ENCODE data around the gene NTSR1. TPM values are rescaled to one million over a fixed set of nuclear protein-coding genes. Genes with fewer than 3 reads are reported as not detected.

Gene NTSR1
- total and polyA plus RNA-seq, 2 of the 13 experiments (the other 11 are each of a cell fraction or from before 2014, with no cell fraction given), result 0.09 to 0.12 TPM

DNA sequence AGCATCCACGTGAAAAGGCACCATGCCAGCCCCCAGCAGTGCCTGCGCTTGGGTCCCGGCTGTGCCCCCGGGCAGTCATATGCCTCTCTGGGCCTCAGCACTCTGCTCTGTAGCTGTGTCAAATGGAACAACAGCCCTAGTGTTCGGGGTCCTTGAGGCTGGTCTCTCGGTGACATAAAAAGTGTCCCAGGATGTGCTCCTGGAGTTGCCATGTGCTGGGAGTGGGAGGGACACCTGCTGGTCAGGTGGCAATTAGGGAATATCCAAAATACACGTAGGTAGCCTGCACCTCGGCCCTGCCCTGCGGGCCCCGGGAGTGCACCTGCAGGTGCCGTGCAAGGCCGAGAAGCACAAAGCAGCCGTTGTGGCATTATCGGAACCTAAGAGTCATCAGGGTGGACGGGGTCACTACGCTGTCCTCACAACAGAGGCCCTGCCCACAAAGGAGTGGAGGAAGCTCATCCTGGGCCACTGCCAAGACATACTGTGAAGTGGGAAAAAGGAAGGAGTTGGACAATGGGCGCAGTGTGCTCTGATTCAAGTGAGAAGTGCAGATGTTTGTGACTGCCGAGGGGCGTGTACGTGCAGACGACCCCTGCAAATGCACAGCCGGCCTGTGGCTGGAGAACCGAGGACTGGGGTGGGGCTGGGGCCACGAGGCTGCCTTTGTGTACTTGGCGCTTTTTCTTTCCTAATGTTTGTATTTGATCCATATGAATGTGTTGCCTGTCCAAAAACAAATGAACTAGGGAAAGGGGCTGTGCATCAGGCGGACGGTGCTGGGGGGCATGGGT is 41.7 kb upstream of the NTSR1 start (continued):
- TF ChIP-seq, protein P1, sequence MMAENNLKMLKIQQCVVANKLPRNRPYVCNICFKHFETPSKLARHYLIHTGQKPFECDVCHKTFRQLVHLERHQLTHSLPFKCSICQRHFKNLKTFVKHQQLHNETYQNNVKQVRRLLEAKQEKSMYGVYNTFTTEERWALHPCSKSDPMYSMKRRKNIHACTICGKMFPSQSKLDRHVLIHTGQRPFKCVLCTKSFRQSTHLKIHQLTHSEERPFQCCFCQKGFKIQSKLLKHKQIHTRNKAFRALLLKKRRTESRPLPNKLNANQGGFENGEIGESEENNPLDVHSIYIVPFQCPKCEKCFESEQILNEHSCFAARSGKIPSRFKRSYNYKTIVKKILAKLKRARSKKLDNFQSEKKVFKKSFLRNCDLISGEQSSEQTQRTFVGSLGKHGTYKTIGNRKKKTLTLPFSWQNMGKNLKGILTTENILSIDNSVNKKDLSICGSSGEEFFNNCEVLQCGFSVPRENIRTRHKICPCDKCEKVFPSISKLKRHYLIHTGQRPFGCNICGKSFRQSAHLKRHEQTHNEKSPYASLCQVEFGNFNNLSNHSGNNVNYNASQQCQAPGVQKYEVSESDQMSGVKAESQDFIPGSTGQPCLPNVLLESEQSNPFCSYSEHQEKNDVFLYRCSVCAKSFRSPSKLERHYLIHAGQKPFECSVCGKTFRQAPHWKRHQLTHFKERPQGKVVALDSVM (CRISPR knock-in tag; IDR thresholded peaks at IDR 0.05), result 0 out of 2 replicates have a peak, but pooled peaks have one; percentile 39
- no peak for TF ChIP-seq HOXA5 (CRISPR knock-in tag; IDR thresholded peaks at IDR 0.05)
- TF ChIP-seq, protein P2, sequence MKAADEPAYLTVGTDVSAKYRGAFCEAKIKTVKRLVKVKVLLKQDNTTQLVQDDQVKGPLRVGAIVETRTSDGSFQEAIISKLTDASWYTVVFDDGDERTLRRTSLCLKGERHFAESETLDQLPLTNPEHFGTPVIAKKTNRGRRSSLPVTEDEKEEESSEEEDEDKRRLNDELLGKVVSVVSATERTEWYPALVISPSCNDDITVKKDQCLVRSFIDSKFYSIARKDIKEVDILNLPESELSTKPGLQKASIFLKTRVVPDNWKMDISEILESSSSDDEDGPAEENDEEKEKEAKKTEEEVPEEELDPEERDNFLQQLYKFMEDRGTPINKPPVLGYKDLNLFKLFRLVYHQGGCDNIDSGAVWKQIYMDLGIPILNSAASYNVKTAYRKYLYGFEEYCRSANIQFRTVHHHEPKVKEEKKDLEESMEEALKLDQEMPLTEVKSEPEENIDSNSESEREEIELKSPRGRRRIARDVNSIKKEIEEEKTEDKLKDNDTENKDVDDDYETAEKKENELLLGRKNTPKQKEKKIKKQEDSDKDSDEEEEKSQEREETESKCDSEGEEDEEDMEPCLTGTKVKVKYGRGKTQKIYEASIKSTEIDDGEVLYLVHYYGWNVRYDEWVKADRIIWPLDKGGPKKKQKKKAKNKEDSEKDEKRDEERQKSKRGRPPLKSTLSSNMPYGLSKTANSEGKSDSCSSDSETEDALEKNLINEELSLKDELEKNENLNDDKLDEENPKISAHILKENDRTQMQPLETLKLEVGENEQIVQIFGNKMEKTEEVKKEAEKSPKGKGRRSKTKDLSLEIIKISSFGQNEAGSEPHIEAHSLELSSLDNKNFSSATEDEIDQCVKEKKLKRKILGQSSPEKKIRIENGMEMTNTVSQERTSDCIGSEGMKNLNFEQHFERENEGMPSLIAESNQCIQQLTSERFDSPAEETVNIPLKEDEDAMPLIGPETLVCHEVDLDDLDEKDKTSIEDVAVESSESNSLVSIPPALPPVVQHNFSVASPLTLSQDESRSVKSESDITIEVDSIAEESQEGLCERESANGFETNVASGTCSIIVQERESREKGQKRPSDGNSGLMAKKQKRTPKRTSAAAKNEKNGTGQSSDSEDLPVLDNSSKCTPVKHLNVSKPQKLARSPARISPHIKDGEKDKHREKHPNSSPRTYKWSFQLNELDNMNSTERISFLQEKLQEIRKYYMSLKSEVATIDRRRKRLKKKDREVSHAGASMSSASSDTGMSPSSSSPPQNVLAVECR (CRISPR knock-in tag; IDR thresholded peaks at IDR 0.05; ENCODE audit: borderline replicate concordance), result peak; percentile 94
- peak; percentile 83 for TF ChIP-seq BCL6 (CRISPR knock-in tag; IDR thresholded peaks at IDR 0.05)
- peak; percentile 100 for TF ChIP-seq TBX2 (CRISPR knock-in tag; IDR thresholded peaks at IDR 0.05; ENCODE audit: borderline replicate concordance)
- peak; percentile 73; the same call in 1 of the 2 replicates for TF ChIP-seq ZNF572 (CRISPR knock-in tag; IDR thresholded peaks at IDR 0.05)
- no peak for TF ChIP-seq ZNF496 (CRISPR knock-in tag; IDR thresholded peaks at IDR 0.05; ENCODE audit: insufficient replicate concordance)
- TF ChIP-seq, protein P3, sequence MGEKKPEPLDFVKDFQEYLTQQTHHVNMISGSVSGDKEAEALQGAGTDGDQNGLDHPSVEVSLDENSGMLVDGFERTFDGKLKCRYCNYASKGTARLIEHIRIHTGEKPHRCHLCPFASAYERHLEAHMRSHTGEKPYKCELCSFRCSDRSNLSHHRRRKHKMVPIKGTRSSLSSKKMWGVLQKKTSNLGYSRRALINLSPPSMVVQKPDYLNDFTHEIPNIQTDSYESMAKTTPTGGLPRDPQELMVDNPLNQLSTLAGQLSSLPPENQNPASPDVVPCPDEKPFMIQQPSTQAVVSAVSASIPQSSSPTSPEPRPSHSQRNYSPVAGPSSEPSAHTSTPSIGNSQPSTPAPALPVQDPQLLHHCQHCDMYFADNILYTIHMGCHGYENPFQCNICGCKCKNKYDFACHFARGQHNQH (CRISPR knock-in tag; IDR thresholded peaks at IDR 0.05), result peak; percentile 75
- no peak for TF ChIP-seq PAF1 (CRISPR knock-in tag; IDR thresholded peaks at IDR 0.05)
- TF ChIP-seq, protein P4, sequence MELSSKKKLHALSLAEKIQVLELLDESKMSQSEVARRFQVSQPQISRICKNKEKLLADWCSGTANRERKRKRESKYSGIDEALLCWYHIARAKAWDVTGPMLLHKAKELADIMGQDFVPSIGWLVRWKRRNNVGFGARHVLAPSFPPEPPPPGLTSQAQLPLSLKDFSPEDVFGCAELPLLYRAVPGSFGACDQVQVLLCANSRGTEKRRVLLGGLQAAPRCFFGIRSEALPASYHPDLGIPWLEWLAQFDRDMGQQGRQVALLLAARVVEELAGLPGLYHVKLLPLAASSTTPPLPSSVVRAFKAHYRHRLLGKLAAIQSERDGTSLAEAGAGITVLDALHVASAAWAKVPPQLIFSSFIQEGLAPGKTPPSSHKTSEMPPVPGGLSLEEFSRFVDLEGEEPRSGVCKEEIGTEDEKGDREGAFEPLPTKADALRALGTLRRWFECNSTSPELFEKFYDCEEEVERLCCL (CRISPR knock-in tag; IDR thresholded peaks at IDR 0.05; ENCODE audit: borderline replicate concordance), result no peak
- TF ChIP-seq, protein P5, sequence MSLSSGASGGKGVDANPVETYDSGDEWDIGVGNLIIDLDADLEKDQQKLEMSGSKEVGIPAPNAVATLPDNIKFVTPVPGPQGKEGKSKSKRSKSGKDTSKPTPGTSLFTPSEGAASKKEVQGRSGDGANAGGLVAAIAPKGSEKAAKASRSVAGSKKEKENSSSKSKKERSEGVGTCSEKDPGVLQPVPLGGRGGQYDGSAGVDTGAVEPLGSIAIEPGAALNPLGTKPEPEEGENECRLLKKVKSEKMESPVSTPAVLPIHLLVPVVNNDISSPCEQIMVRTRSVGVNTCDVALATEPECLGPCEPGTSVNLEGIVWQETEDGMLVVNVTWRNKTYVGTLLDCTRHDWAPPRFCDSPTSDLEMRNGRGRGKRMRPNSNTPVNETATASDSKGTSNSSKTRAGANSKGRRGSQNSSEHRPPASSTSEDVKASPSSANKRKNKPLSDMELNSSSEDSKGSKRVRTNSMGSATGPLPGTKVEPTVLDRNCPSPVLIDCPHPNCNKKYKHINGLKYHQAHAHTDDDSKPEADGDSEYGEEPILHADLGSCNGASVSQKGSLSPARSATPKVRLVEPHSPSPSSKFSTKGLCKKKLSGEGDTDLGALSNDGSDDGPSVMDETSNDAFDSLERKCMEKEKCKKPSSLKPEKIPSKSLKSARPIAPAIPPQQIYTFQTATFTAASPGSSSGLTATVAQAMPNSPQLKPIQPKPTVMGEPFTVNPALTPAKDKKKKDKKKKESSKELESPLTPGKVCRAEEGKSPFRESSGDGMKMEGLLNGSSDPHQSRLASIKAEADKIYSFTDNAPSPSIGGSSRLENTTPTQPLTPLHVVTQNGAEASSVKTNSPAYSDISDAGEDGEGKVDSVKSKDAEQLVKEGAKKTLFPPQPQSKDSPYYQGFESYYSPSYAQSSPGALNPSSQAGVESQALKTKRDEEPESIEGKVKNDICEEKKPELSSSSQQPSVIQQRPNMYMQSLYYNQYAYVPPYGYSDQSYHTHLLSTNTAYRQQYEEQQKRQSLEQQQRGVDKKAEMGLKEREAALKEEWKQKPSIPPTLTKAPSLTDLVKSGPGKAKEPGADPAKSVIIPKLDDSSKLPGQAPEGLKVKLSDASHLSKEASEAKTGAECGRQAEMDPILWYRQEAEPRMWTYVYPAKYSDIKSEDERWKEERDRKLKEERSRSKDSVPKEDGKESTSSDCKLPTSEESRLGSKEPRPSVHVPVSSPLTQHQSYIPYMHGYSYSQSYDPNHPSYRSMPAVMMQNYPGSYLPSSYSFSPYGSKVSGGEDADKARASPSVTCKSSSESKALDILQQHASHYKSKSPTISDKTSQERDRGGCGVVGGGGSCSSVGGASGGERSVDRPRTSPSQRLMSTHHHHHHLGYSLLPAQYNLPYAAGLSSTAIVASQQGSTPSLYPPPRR (CRISPR knock-in tag; IDR thresholded peaks at IDR 0.05; ENCODE audit: borderline replicate concordance), result peak; percentile 95
- no peak; the same call in 1 of the 2 replicates for TF ChIP-seq NRL (CRISPR knock-in tag; IDR thresholded peaks at IDR 0.05; ENCODE audit: borderline replicate concordance)
- TF ChIP-seq MXI1 (IDR thresholded peaks at IDR 0.05; ENCODE audit: borderline replicate concordance, low read depth, low read length), result no peak; the same call in 2 of the 3 replicates
